ENCODE measurements around the gene MRPL11. TPM values are rescaled to one million over a fixed set of nuclear protein-coding genes. Genes with fewer than 3 reads are reported as not detected.
"Not testable (repeated sequence)": the region's sequence is repeated elsewhere in the genome, so short reads cannot be mapped to it uniquely, and the experiment has no call there.

MRPL11 gene
- total and polyA plus RNA-seq, 2 donors (not counting 1 experiment from before 2014, with no cell fraction given) = 25.5 to 26.7 TPM

GRCh38 chr11:66431287-66431686 lies 7.4 kb downstream of the MRPL11 start:
- peaks cover 0 to 14% of the 10 kb centered on the region in 2 experiments for H3K36me3 ChIP-seq (replicated peaks in 1 of 2; ENCODE audit: control extremely low read depth in 1 of 2, control insufficient read depth in 1 of 2, extremely low read depth in 1 of 2, insufficient read depth in 2 of 2, low read length in 1 of 2)
- H3K4me1 ChIP-seq (ENCODE audit: control insufficient read depth in 2 of 2, insufficient read depth in 2 of 2, low read length in 2 of 2); H3K4me2 ChIP-seq (replicated peaks; ENCODE audit: low read depth, low read length, poor library complexity, severe bottlenecking); intact Hi-C loops (cut with micrococcal nuclease); H3K27ac ChIP-seq (ENCODE audit: low read length in 2 of 2); H3K9ac ChIP-seq (ENCODE audit: low read length); H4K20me1 ChIP-seq (ENCODE audit: control insufficient read depth, insufficient read depth, low read length, poor library complexity, severe bottlenecking); H3K27me3 ChIP-seq (replicated peaks in 1 of 4; ENCODE audit: control extremely low read depth in 1 of 4, control insufficient read depth in 3 of 4, insufficient read depth in 4 of 4, low read length in 3 of 4); H3K27ac Mint-ChIP-seq; H3K9me3 Mint-ChIP-seq (ENCODE audit: insufficient read depth); H3K4me3 ChIP-seq (ENCODE audit: control extremely low read depth in 1 of 5, extremely low read depth in 1 of 5, insufficient read depth in 1 of 5, low read depth in 2 of 5, low read length in 4 of 5); H2AFZ ChIP-seq (ENCODE audit: insufficient read depth, low read depth, low read length, poor library complexity, severe bottlenecking); H3K9me3 ChIP-seq (ENCODE audit: control extremely low read depth in 1 of 3, control insufficient read depth in 2 of 3, insufficient read depth in 1 of 3, low read length in 2 of 3); DNase-seq; H3K79me2 ChIP-seq (ENCODE audit: control insufficient read depth, insufficient read depth, low read length); H3K4me1 Mint-ChIP-seq; ATAC-seq (ENCODE audit: low read depth); H3K27me3 Mint-ChIP-seq; H3K4me3 Mint-ChIP-seq: not testable (repeated sequence)
- POLR2A ChIA-PET = interaction anchor here (0.7 kb wide), 1 partner anchor 9 kb away, joined by 6 read pairs; no protein-coding TSS in a partner anchor
- CTCF ChIA-PET = interaction anchor here (0.8 to 3.1 kb wide), 5 partner anchors 8 to 247 kb away, joined by 3 to 16 read pairs (median 4); partner anchors contain the start of genes MRPL11 and RBM4B

- 41% methylated on average over 8 of the region's 9 CpGs for WGBS (ENCODE audit: insufficient coverage)
- peak; percentile 71 for DNase-seq
- H3K27me3 ChIP-seq (replicated peaks in 1 of 4; ENCODE audit: control extremely low read depth in 1 of 4, control insufficient read depth in 3 of 4, insufficient read depth in 4 of 4, low read length in 3 of 4) = peaks cover 0 to 10% (median 0%) of the 10 kb centered on the region in 4 experiments
- H3K4me1 Mint-ChIP-seq = peaks cover 2% of the 10 kb centered on the region
- no peak overlapping the region for H3K4me2 ChIP-seq (replicated peaks; ENCODE audit: low read depth, low read length, poor library complexity, severe bottlenecking)
- H3K4me1 ChIP-seq (ENCODE audit: control insufficient read depth in 2 of 2, insufficient read depth in 2 of 2, low read length in 2 of 2) = no peaks in the 10 kb centered on the region
- H3K36me3 ChIP-seq (replicated peaks in 1 of 2; ENCODE audit: control extremely low read depth in 1 of 2, control insufficient read depth in 1 of 2, extremely low read depth in 1 of 2, insufficient read depth in 2 of 2, low read length in 1 of 2) = peaks cover 0 to 2% of the 10 kb centered on the region in 2 experiments
- H2AFZ ChIP-seq (ENCODE audit: insufficient read depth, low read depth, low read length, poor library complexity, severe bottlenecking) = no peak overlapping the region
- H3K4me3 Mint-ChIP-seq = no peak overlapping the region
- peaks cover 4% of the 10 kb centered on the region for H3K27me3 Mint-ChIP-seq
- POLR2A ChIA-PET = interaction anchor here (0.7 kb wide), 2 partner anchors 70 to 901 kb away, joined by 3 to 7 read pairs; no protein-coding TSS in a partner anchor
- no peak overlapping the region for H3K27ac Mint-ChIP-seq
- H3K9me3 Mint-ChIP-seq (ENCODE audit: insufficient read depth) = no peaks in the 10 kb centered on the region
- H3K9ac ChIP-seq (ENCODE audit: low read length) = no peak overlapping the region
- no peaks in the 10 kb centered on the region for H3K9me3 ChIP-seq (ENCODE audit: control extremely low read depth in 1 of 3, control insufficient read depth in 2 of 3, insufficient read depth in 1 of 3, low read length in 2 of 3)
- TF ChIP-seq CTCF (IDR thresholded peaks at IDR 0.05) (peak; percentile 77), EZH2 (IDR thresholded peaks at IDR 0.05; ENCODE audit: borderline replicate concordance, insufficient read depth, low read depth, low read length, poor library complexity, severe bottlenecking) (no peak)
- CTCF ChIA-PET = interaction anchor here (0.8 to 3.1 kb wide), 9 partner anchors 9 to 249 kb away, joined by 3 to 16 read pairs (median 6); partner anchors contain the start of genes MRPL11 and RBM4B
- H3K4me3 ChIP-seq (ENCODE audit: control extremely low read depth in 1 of 5, extremely low read depth in 1 of 5, insufficient read depth in 1 of 5, low read depth in 2 of 5, low read length in 4 of 5) = no peak overlapping the region
- H4K20me1 ChIP-seq (ENCODE audit: control insufficient read depth, insufficient read depth, low read length, poor library complexity, severe bottlenecking) = no peaks in the 10 kb centered on the region
- ATAC-seq (ENCODE audit: low read depth) = peak; percentile 65
- H3K27ac ChIP-seq (ENCODE audit: low read length in 2 of 2) = no peak overlapping the region
- no peaks in the 10 kb centered on the region for H3K79me2 ChIP-seq (ENCODE audit: control insufficient read depth, insufficient read depth, low read length)
- intact Hi-C loops (cut with micrococcal nuclease) = loop anchor here (1.0 kb wide), 2 partner anchors 22 to 44 kb away; no protein-coding TSS in a partner anchor
These were observed 8.6 kb downstream of the MRPL11 start for GRCh38 chr11:66429983-66430602.
